Adrenal gland (tissue), 12 donors: ENCODE data around the gene TLE2. TPM values are rescaled to one million over a fixed set of nuclear protein-coding genes. Genes with fewer than 3 reads are reported as not detected.

ENCODE experiments used
- DNase-seq, 7 donors: peaks; one replicate each; pipeline ENCODE4 v3.0.0-alpha.2; 2019 to 2020
- H3K27ac ChIP-seq, 5 donors: fragments of 200-600 bp; sonication (generic) in 4 of 5; 1 replicate in 3 of 5; 2 replicates in 2 of 5; pipeline versions ENCODE4 v1.5.1 to v1.8.0; 2016 to 2020; ENCODE audit warnings: mild to moderate bottlenecking in 1 of 5
- H3K27me3 ChIP-seq: fragments of 200-600 bp; 2 replicates; pipeline ENCODE4 v1.8.0; 2021
- H3K36me3 ChIP-seq, 2 donors: fragments of 200-600 bp; replicated peaks in 1 of 2; 1 replicate in 1 of 2; 2 replicates in 1 of 2; pipeline versions ENCODE4 v1.5.1 to v1.8.0; 2018 to 2022
- H3K4me1 ChIP-seq, 2 donors: fragments of 200-600 bp; replicated peaks in 1 of 2; 1 replicate in 1 of 2; 2 replicates in 1 of 2; pipeline versions ENCODE4 v1.5.1 to v1.8.0; 2018 to 2021
- H3K4me3 ChIP-seq, 4 donors: fragments of 200-600 bp; sonication (generic) in 3 of 4; one replicate each; pipeline ENCODE4 v1.5.1; 2016 to 2018
- H3K9me3 ChIP-seq, 3 donors: fragments of 200-600 bp; sonication (generic) in 1 of 3; replicated peaks in 1 of 3; 1 replicate in 2 of 3; 2 replicates in 1 of 3; pipeline versions ENCODE4 v1.5.1 to v1.8.0; 2016 to 2021
- CTCF ChIP-seq, 6 experiments: fragments of 450-650 bp in 4 of 6; fragments of 200-600 bp in 2 of 6; sonication (generic) in 1 of 6; IDR thresholded peaks; 1 replicate in 5 of 6; 2 replicates in 1 of 6; pipeline versions ENCODE4 v1.5.1 to v1.8.0; 2016 to 2021; ENCODE audit warnings: antibody characterized with exemption in 6 of 6, mild to moderate bottlenecking in 2 of 6, moderate library complexity in 1 of 6
- POLR2A ChIP-seq, 2 donors: fragments of 450-650 bp; IDR thresholded peaks; one replicate each; pipeline ENCODE4 v1.6.1; 2017; ENCODE audit warnings: antibody characterized with exemption in 2 of 2, mild to moderate bottlenecking in 2 of 2, moderate library complexity in 1 of 2
- WGBS, 4 donors: extraction: QIAGEN DNeasy Blood & Tissue Kit in 2 of 4; methylation state at CpG; one replicate each; pipeline versions ENCODE4 v1.1.5 to v1.1.7; 2013 to 2017; 5-methylcytosine and 5-hydroxymethylcytosine counted together
- intact Hi-C, 2 donors: fragments of 100-400 bp; cut with DNase I; formaldehyde crosslinking; loops; one replicate each; pipeline versions ENCODE4 v1.14.1 to v1.15.0; 2022 to 2023
- polyA plus RNA-seq, 3 donors: library from polyadenylated mRNA; stranded (reverse); fragments of 200-250 nt in 2 of 3; fragments of 350-450 nt in 1 of 3; fragmentation: Illumina TruSeq in 1 of 3; extraction: RNeasy Lipid Tissue Mini Kit (QIAGEN cat#74804) in 1 of 3; gene quantifications; one replicate each; pipeline ENCODE4 v1.2.3, GENCODE V29; 2013 to 2014
- total RNA-seq, 9 donors: library from RNA; depleted of rRNA in 4 of 9; stranded (reverse); fragments of >200 nt in 4 of 9; fragments of 120-200 nt in 1 of 9; fragmentation: NEBNext Ultra II Directional in 1 of 9; extraction: Animal tissue kit (Norgen Biotek cat#: 25700) in 1 of 9; gene quantifications; one replicate each; pipeline versions ENCODE4 v1.1.0 to v1.2.4, GENCODE V29; 2013 to 2023
- donor health status: healthy with polysubstance abuse.
- donor health status: Bipolar disorder and iron deficiency.
- donor health status: DM: yes; HTN: yes; CAD: no.
- donor health status: DM: no; HTN: no; CAD: no.
- donor health status: DM: no; HTN: no; CAD: no.
- donor health status: DM: yes; HTN: yes; CAD: no.

The TLE2 gene
- total and polyA plus RNA-seq, 12 donors: 4.0 to 106 (median 57.2) TPM

GRCh38 chr19:3027292-3027691 is 1.8 kb downstream of the TLE2 start:
- intact Hi-C loops: loop anchor here in 1 of 2 donors (5.0 kb wide), 1 partner anchor 40 kb away; no protein-coding TSS in a partner anchor
- peak overlapping the region in 1 of 5 donors; percentile 81 for H3K27ac ChIP-seq
- WGBS, 4 donors: 75 to 91% (median 83%) methylated on average over 2 of the region's 2 CpGs; no CpG with 5 or more reads in 1 of the 4 donors

GRCh38 chr19:3026768-3027167 is 2.3 kb downstream of the TLE2 start:
- intact Hi-C loops: loop anchor here in 1 of 2 donors (5.0 kb wide), 1 partner anchor 39 kb away; no protein-coding TSS in a partner anchor
- Histone ChIP-seq H3K27ac (no peak overlapping the region), H3K4me3 (no peak overlapping the region), H3K36me3 (no peaks in the 10 kb centered on the region), H3K9me3 (no peaks in the 10 kb centered on the region), H3K4me1 (peaks cover 4% of the 10 kb centered on the region in 2 donors), H3K27me3 (no peaks in the 10 kb centered on the region)
- no peak for DNase-seq
- TF ChIP-seq CTCF (IDR thresholded peaks at IDR 0.05) (no peak), POLR2A (IDR thresholded peaks at IDR 0.05) (no peak)
- WGBS, 4 donors: 83 to 100% (median 98%) methylated on average over 1 of the region's 1 CpG

More at GRCh38 chr19:3027292-3027691, 1.8 kb downstream of the TLE2 start:
- H3K9me3 ChIP-seq: no peaks in the 10 kb centered on the region
- no peaks in the 10 kb centered on the region for H3K27me3 ChIP-seq
- peaks cover 4% of the 10 kb centered on the region in 2 donors for H3K4me1 ChIP-seq
- H3K36me3 ChIP-seq: no peaks in the 10 kb centered on the region
- TF ChIP-seq CTCF (IDR thresholded peaks at IDR 0.05) (no peak), POLR2A (IDR thresholded peaks at IDR 0.05) (no peak)
- no peak overlapping the region for H3K4me3 ChIP-seq
- no peak for DNase-seq

- WGBS, 4 donors: 73 to 88% (median 81%) methylated on average over 7 to 9 of the region's 9 CpGs
- no peaks in the 10 kb centered on the region for H3K9me3 ChIP-seq
- no peaks in the 10 kb centered on the region for H3K36me3 ChIP-seq
- H3K27me3 ChIP-seq: no peaks in the 10 kb centered on the region
- TF ChIP-seq CTCF (IDR thresholded peaks at IDR 0.05) (no peak), POLR2A (IDR thresholded peaks at IDR 0.05) (no peak)
- no peak overlapping the region for H3K27ac ChIP-seq
- H3K4me3 ChIP-seq: no peak overlapping the region
- DNase-seq: no peak
- intact Hi-C loops: loop anchor here in 1 of 2 donors (5.0 kb wide), 1 partner anchor 38 kb away; no protein-coding TSS in a partner anchor
- H3K4me1 ChIP-seq: peaks cover 4% of the 10 kb centered on the region in 2 donors
Measured at GRCh38 chr19:3025549-3025886, 3.6 kb downstream of the TLE2 start.

- no peak overlapping the region for H3K27ac ChIP-seq
- no peak for DNase-seq
- WGBS, 4 donors: 61 to 68% (median 63%) methylated on average over 9 to 30 of the region's 30 CpGs
- no peaks in the 10 kb centered on the region for H3K36me3 ChIP-seq
- H3K9me3 ChIP-seq: no peaks in the 10 kb centered on the region
- peaks cover 4% of the 10 kb centered on the region in 2 donors for H3K4me1 ChIP-seq
- no peak for TF ChIP-seq CTCF (IDR thresholded peaks at IDR 0.05)
- no peak for TF ChIP-seq POLR2A (IDR thresholded peaks at IDR 0.05)
- no peak overlapping the region for H3K4me3 ChIP-seq
- H3K27me3 ChIP-seq: no peaks in the 10 kb centered on the region
- intact Hi-C loops: loop anchor here in 1 of 2 donors (5.0 kb wide), 1 partner anchor 38 kb away; no protein-coding TSS in a partner anchor
Measured at GRCh38 chr19:3024870-3025548, 4.1 kb downstream of the TLE2 start.
